ENCODE measurements around the gene SPPL2B. TPM values are rescaled to one million over a fixed set of nuclear protein-coding genes. Genes with fewer than 3 reads are reported as not detected.

Gene SPPL2B
- total RNA-seq, 1 donor from 2014 or later = 119 TPM

- peak overlapping the region; percentile 54 for H3K4me3 Mint-ChIP-seq
- H3K4me1 Mint-ChIP-seq = peaks cover 5% of the 10 kb centered on the region
- DNase-seq (ENCODE audit: low read depth, low spot score) = no peak
- no peak for TF ChIP-seq CTCF (conservative IDR thresholded peaks at IDR 0.05)
- no peak overlapping the region for H3K27ac Mint-ChIP-seq (ENCODE audit: unreplicated experiment)
- H3K36me3 Mint-ChIP-seq (ENCODE audit: low read depth) = peaks cover 4% of the 10 kb centered on the region
- no peaks in the 10 kb centered on the region for H3K9me3 Mint-ChIP-seq
- H3K27me3 Mint-ChIP-seq (ENCODE audit: low read depth) = peaks cover 77% of the 10 kb centered on the region
Observed at GRCh38 chr19:2288818-2289713, 39.4 kb upstream of the SPPL2B start.

GRCh38 chr19:2289714-2290435 is 38.6 kb upstream of the SPPL2B start:
- no peak overlapping the region for H3K4me3 Mint-ChIP-seq
- no peaks in the 10 kb centered on the region for H3K9me3 Mint-ChIP-seq
- H3K36me3 Mint-ChIP-seq (ENCODE audit: low read depth) = peaks cover 4% of the 10 kb centered on the region
- no peak for DNase-seq (ENCODE audit: low read depth, low spot score)
- H3K27ac Mint-ChIP-seq (ENCODE audit: unreplicated experiment) = no peak overlapping the region
- TF ChIP-seq CTCF (conservative IDR thresholded peaks at IDR 0.05) = no peak
- peaks cover 80% of the 10 kb centered on the region for H3K27me3 Mint-ChIP-seq (ENCODE audit: low read depth)
- peaks cover 6% of the 10 kb centered on the region for H3K4me1 Mint-ChIP-seq

- H3K9me3 Mint-ChIP-seq = no peaks in the 10 kb centered on the region
- H3K4me3 Mint-ChIP-seq = no peak overlapping the region
- DNase-seq (ENCODE audit: low read depth, low spot score) = no peak
- H3K4me1 Mint-ChIP-seq = peaks cover 10% of the 10 kb centered on the region
- TF ChIP-seq CTCF (conservative IDR thresholded peaks at IDR 0.05) = no peak
- peaks cover 84% of the 10 kb centered on the region for H3K27me3 Mint-ChIP-seq (ENCODE audit: low read depth)
- H3K27ac Mint-ChIP-seq (ENCODE audit: unreplicated experiment) = no peak overlapping the region
- peaks cover 4% of the 10 kb centered on the region for H3K36me3 Mint-ChIP-seq (ENCODE audit: low read depth)
Observed at GRCh38 chr19:2290441-2291184, 37.9 kb upstream of the SPPL2B start.

GRCh38 chr19:2291185-2291751 is 37.2 kb upstream of the SPPL2B start:
- Mint-ChIP-seq H3K36me3 (ENCODE audit: low read depth) (peaks cover 4% of the 10 kb centered on the region), H3K27me3 (ENCODE audit: low read depth) (peaks cover 81% of the 10 kb centered on the region), H3K9me3 (no peaks in the 10 kb centered on the region), H3K4me3 (no peak overlapping the region), H3K27ac (ENCODE audit: unreplicated experiment) (no peak overlapping the region), H3K4me1 (peaks cover 10% of the 10 kb centered on the region)
- peak; percentile 62 for DNase-seq (ENCODE audit: low read depth, low spot score)
- TF ChIP-seq CTCF (conservative IDR thresholded peaks at IDR 0.05) = no peak

GRCh38 chr19:2294687-2295335 is 33.7 kb upstream of the SPPL2B start:
- peak overlapping the region; percentile 24 for H3K4me3 Mint-ChIP-seq
- no peak for DNase-seq (ENCODE audit: low read depth, low spot score)
- no peaks in the 10 kb centered on the region for H3K9me3 Mint-ChIP-seq
- no peak for TF ChIP-seq CTCF (conservative IDR thresholded peaks at IDR 0.05)
- H3K36me3 Mint-ChIP-seq (ENCODE audit: low read depth) = no peaks in the 10 kb centered on the region
- peaks cover 4% of the 10 kb centered on the region for H3K4me1 Mint-ChIP-seq
- H3K27me3 Mint-ChIP-seq (ENCODE audit: low read depth) = peaks cover 48% of the 10 kb centered on the region
- H3K27ac Mint-ChIP-seq (ENCODE audit: unreplicated experiment) = no peak overlapping the region

Data from neural crest cell (in vitro differentiated cells).